GM18873 (cell line): Measurements from ENCODE around the gene GOLGB1.
A peak's percentile ranks its signal among the peaks of the same experiment; 100 is the strongest.
"Not testable (repeated sequence)": the region's sequence is repeated elsewhere in the genome, so short reads cannot be mapped to it uniquely, and the experiment has no call there.

Source experiments
- ATAC-seq: cut with Tn5 transposase; IDR thresholded peaks from one replicate; pipeline ENCODE4 v1.9.1; 2021; ENCODE audit warnings: mild to moderate bottlenecking, moderate library complexity, moderate number of reproducible peaks; ENCODE audit not compliant: unreplicated experiment, low FRiP score

The GOLGB1 gene

GRCh38 chr3:121696186-121696585 lies 53.4 kb downstream of the GOLGB1 start:
- no peak for ATAC-seq

GRCh38 chr3:121692010-121692699 lies 57.4 kb downstream of the GOLGB1 start:
- ATAC-seq, result no peak

GRCh38 chr3:121690777-121691405 lies 58.6 kb downstream of the GOLGB1 start:
- ATAC-seq, result no peak

- ATAC-seq, result not testable (repeated sequence)
These were observed 60.8 kb downstream of the GOLGB1 start for GRCh38 chr3:121688747-121689146.

GRCh38 chr3:121681792-121682191 lies 67.7 kb downstream of the GOLGB1 start:
- ATAC-seq, result no peak

- ATAC-seq, result no peak
These were observed 72.4 kb downstream of the GOLGB1 start for GRCh38 chr3:121677141-121677540.

- no peak for ATAC-seq
These were observed 78.9 kb downstream of the GOLGB1 start for GRCh38 chr3:121670676-121671075.

GRCh38 chr3:121667333-121667732 lies 82.2 kb downstream of the GOLGB1 start:
- no peak for ATAC-seq

- ATAC-seq, result no peak
These were observed 84.1 kb downstream of the GOLGB1 start for GRCh38 chr3:121665488-121665887.

- ATAC-seq, result no peak
These were observed 86.2 kb downstream of the GOLGB1 start for GRCh38 chr3:121663171-121663847.

GRCh38 chr3:121662742-121663141 lies 86.8 kb downstream of the GOLGB1 start:
- ATAC-seq, result no peak

- ATAC-seq, result no peak
These were observed 88.2 kb downstream of the GOLGB1 start for GRCh38 chr3:121661376-121661775.

GRCh38 chr3:121660356-121661171 lies 89.0 kb downstream of the GOLGB1 start, which contains the start of gene HCLS1:
Gene HCLS1 (minus strand): TSS chr3:121660903. CDS start chr3:121658347, 2,556 bp downstream.
- ATAC-seq, result peak; percentile 81

GRCh38 chr3:121659586-121659985 lies 90.0 kb downstream of the GOLGB1 start:
- ATAC-seq, result no peak

GRCh38 chr3:121658716-121659435 lies 90.7 kb downstream of the GOLGB1 start:
- ATAC-seq, result no peak

GRCh38 chr3:121654493-121655385 lies 94.8 kb downstream of the GOLGB1 start:
- ATAC-seq, result peak; percentile 64

- no peak for ATAC-seq
These were observed 97.9 kb downstream of the GOLGB1 start for GRCh38 chr3:121651684-121652083.

GRCh38 chr3:121649645-121650044 lies 99.9 kb downstream of the GOLGB1 start:
- ATAC-seq, result no peak
